ENCODE results near the gene KRT80.

- TF ChIP-seq, protein P1, sequence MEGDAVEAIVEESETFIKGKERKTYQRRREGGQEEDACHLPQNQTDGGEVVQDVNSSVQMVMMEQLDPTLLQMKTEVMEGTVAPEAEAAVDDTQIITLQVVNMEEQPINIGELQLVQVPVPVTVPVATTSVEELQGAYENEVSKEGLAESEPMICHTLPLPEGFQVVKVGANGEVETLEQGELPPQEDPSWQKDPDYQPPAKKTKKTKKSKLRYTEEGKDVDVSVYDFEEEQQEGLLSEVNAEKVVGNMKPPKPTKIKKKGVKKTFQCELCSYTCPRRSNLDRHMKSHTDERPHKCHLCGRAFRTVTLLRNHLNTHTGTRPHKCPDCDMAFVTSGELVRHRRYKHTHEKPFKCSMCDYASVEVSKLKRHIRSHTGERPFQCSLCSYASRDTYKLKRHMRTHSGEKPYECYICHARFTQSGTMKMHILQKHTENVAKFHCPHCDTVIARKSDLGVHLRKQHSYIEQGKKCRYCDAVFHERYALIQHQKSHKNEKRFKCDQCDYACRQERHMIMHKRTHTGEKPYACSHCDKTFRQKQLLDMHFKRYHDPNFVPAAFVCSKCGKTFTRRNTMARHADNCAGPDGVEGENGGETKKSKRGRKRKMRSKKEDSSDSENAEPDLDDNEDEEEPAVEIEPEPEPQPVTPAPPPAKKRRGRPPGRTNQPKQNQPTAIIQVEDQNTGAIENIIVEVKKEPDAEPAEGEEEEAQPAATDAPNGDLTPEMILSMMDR (IDR thresholded peaks at IDR 0.05; ENCODE audit: extremely low read depth in 1 of 2, insufficient read depth in 1 of 2, low read depth in 1 of 2, low read length in 2 of 2), result no peak
- TF ChIP-seq POLR2AphosphoS5 (IDR thresholded peaks at IDR 0.05; ENCODE audit: insufficient read depth, low read depth, low read length), result no peak
- TF ChIP-seq POLR2A (IDR thresholded peaks at IDR 0.05; ENCODE audit: low read depth, low read length), result no peak
- TF ChIP-seq GATA2 (IDR thresholded peaks at IDR 0.05; ENCODE audit: insufficient read depth, insufficient read length, low read depth, low read length), result no peak
- TF ChIP-seq EZH2 (IDR thresholded peaks at IDR 0.05; ENCODE audit: borderline replicate concordance, low read depth, low read length, severe bottlenecking), result no peak
- TF ChIP-seq FOS (IDR thresholded peaks at IDR 0.05; ENCODE audit: borderline replicate concordance, insufficient read depth, low read length), result no peak
- TF ChIP-seq JUN (IDR thresholded peaks at IDR 0.05; ENCODE audit: borderline replicate concordance, insufficient read depth, insufficient read length, low read depth), result no peak
Measured at GRCh38 chr12:52234223-52234810, 42.5 kb upstream of the KRT80 start.

Measured in endothelial cell of umbilical vein (primary cell).